Testis (tissue), 3 donors: Measurements from ENCODE around the gene GSTA4. TPM values are rescaled to one million over a fixed set of nuclear protein-coding genes. Genes with fewer than 3 reads are reported as not detected.

ENCODE experiments used
- DNase-seq: peaks from one replicate; pipeline ENCODE4 v3.0.0-alpha.2; 2019
- H3K27ac ChIP-seq, 2 donors: fragments of 200-600 bp; sonication (generic); one replicate each; pipeline ENCODE4 v1.5.1; 2019
- H3K27me3 ChIP-seq: fragments of 200-600 bp; sonication (generic); one replicate; pipeline ENCODE4 v1.5.1; 2019
- H3K36me3 ChIP-seq: fragments of 200-600 bp; sonication (generic); one replicate; pipeline ENCODE4 v1.5.1; 2017; ENCODE audit warnings: low read depth; ENCODE audit errors: missing control alignments
- H3K4me1 ChIP-seq: fragments of 200-600 bp; sonication (generic); one replicate; pipeline ENCODE4 v1.5.1; 2019
- H3K4me3 ChIP-seq, 2 donors: fragments of 200-600 bp; sonication (generic); one replicate each; pipeline ENCODE4 v1.5.1; 2017 to 2019
- H3K9me3 ChIP-seq: fragments of 200-600 bp; sonication (generic); one replicate; pipeline ENCODE4 v1.5.1; 2017
- POLR2A ChIP-seq: fragments of 450-650 bp; IDR thresholded peaks from one replicate; pipeline ENCODE4 v1.6.1; 2017; ENCODE audit warnings: antibody characterized with exemption, mild to moderate bottlenecking, moderate library complexity
- WGBS, 2 donors: methylation state at CpG; one replicate each; pipeline ENCODE4 v1.1.5; 2018; 5-methylcytosine and 5-hydroxymethylcytosine counted together
- intact Hi-C: fragments of 100-400 bp; cut with DNase I; formaldehyde crosslinking; loops from one replicate; pipeline ENCODE4 v1.15.1; 2023; ENCODE audit warnings: low total_unique reads
- polyA plus RNA-seq: library from polyadenylated mRNA; stranded (reverse); fragments of 350-450 nt; fragmentation: Illumina TruSeq; extraction: RNeasy Lipid Tissue Mini Kit (QIAGEN cat#74804); gene quantifications from one replicate; pipeline ENCODE4 v1.2.3, GENCODE V29; 2014; ENCODE audit warnings: low read depth, low replicate concordance; ENCODE audit not compliant: insufficient read depth
- total RNA-seq, 2 donors: library from RNA; depleted of rRNA; stranded (reverse); fragments of >200 nt; gene quantifications; one replicate each; pipeline ENCODE4 v1.2.3, GENCODE V29; 2016
- TF ChIP-seq, protein P1 (sequence below), 3 experiments: fragments of 450-650 bp in 2 of 3; fragments of 200-600 bp in 1 of 3; sonication (generic) in 1 of 3; IDR thresholded peaks; one replicate each; pipeline ENCODE4 v1.5.1; 2016 to 2019; ENCODE audit warnings: antibody characterized with exemption in 3 of 3, mild to moderate bottlenecking in 2 of 3, moderate library complexity in 1 of 3

GSTA4 gene
- total and polyA plus RNA-seq, 3 donors from 2014 or later: 63.1 to 91.5 (median 87.3) TPM

DNA sequence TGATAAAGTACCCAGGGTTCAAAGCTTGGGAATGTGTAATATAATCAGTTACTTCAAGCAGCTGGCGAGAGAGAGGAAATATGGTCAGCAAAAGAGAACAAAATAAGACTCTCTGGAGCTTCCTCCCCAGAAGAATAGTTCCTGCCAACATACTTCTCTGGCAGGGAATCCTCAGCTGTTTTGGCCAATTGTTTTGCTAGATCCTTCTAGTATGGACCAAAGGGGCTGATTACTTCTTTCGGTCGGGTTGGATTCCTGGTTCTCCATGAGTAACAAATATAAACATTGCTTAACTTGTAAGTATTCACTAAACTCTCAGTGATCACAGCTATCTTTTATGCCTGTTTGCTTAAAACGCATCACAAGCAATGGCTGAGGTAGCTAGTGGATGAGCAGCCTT lies 38.7 kb upstream of the GSTA4 start:
- Histone ChIP-seq H3K27me3 (no peaks in the 10 kb centered on the region), H3K4me1 (peaks cover 8% of the 10 kb centered on the region), H3K27ac (peak overlapping the region in 1 of 2 donors; percentile 38), H3K36me3 (peaks cover 4% of the 10 kb centered on the region), H3K4me3 (no peak overlapping the region), H3K9me3 (no peaks in the 10 kb centered on the region)
- TF ChIP-seq, protein P1, sequence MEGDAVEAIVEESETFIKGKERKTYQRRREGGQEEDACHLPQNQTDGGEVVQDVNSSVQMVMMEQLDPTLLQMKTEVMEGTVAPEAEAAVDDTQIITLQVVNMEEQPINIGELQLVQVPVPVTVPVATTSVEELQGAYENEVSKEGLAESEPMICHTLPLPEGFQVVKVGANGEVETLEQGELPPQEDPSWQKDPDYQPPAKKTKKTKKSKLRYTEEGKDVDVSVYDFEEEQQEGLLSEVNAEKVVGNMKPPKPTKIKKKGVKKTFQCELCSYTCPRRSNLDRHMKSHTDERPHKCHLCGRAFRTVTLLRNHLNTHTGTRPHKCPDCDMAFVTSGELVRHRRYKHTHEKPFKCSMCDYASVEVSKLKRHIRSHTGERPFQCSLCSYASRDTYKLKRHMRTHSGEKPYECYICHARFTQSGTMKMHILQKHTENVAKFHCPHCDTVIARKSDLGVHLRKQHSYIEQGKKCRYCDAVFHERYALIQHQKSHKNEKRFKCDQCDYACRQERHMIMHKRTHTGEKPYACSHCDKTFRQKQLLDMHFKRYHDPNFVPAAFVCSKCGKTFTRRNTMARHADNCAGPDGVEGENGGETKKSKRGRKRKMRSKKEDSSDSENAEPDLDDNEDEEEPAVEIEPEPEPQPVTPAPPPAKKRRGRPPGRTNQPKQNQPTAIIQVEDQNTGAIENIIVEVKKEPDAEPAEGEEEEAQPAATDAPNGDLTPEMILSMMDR (IDR thresholded peaks at IDR 0.05): no peak
- no peak for TF ChIP-seq POLR2A
- DNase-seq: no peak
- 50 to 59% methylated on average over 4 of the region's 4 CpGs for WGBS, 2 donors
- intact Hi-C loops: no loop called here

DNA sequence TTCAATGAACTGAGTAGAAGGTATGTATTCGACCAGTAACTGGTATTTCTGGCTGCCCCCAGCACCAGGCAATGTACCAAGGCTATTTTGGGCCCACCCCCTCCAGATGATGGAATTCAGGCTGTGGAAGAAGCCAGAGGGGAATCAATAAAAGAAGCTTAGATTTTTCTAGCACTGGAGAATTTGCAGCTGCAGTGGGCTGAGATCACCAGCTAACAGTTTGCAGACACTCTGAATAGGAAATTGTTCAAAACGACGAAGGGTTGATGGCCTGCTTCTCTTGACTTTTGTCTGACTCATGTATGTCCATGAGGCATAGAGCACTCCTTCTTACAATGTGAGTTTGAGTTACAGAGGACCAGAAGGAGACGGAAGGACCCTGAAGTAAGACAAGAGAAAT lies 37.8 kb upstream of the GSTA4 start:
- Histone ChIP-seq H3K9me3 (no peaks in the 10 kb centered on the region), H3K4me3 (no peak overlapping the region), H3K27me3 (no peaks in the 10 kb centered on the region), H3K4me1 (peaks cover 8% of the 10 kb centered on the region), H3K27ac (no peak overlapping the region), H3K36me3 (peaks cover 4% of the 10 kb centered on the region)
- 66 to 69% methylated on average over 4 of the region's 4 CpGs for WGBS, 2 donors
- TF ChIP-seq, protein P1 (IDR thresholded peaks at IDR 0.05): no peak
- TF ChIP-seq POLR2A: no peak
- intact Hi-C loops: no loop called here
- no peak for DNase-seq

DNA sequence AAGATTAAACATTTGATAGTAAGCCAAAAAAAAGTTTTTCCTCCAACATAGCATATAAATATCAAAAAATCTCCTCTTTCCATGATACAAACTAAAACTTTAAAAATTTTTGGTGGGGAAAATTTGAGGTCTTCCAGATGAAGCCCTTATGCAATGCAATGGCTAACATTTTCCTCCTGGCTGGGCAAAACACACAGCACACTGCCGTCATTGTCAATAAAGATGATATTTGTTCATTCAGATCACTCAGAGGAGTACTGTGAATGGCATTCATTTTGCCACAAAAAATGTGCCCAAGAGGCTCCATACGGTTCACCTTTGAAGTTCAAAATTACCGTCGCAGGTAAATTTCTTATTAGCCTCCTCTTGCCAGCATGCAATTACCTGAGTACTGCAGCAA lies 36.2 kb upstream of the GSTA4 start:
- Histone ChIP-seq H3K4me1 (peaks cover 8% of the 10 kb centered on the region), H3K9me3 (no peaks in the 10 kb centered on the region), H3K27me3 (no peaks in the 10 kb centered on the region), H3K27ac (no peak overlapping the region), H3K4me3 (no peak overlapping the region), H3K36me3 (peaks cover 4% of the 10 kb centered on the region)
- intact Hi-C loops: no loop called here
- DNase-seq: no peak
- TF ChIP-seq, protein P1 (IDR thresholded peaks at IDR 0.05): no peak
- no peak for TF ChIP-seq POLR2A
- 91 to 96% methylated on average over 4 of the region's 4 CpGs for WGBS, 2 donors

DNA sequence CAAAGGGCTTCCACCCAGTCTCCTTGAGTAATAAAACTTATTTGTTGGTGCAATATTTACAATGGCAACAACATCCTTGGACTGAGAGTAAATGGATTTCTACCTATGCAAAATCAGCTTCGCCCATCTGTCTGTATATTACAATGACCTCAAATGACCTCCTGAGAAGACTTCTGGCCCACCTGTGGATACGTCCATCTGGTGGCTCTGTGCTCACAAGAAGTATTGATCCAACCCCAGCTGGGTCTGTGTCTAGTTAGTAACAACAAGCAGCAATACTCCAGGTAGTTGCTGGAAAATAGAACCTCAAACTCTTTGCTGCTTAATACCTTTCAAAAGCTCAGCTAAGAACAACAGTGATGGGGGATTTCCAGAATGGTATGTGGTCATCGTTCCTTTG lies 34.7 kb upstream of the GSTA4 start:
- TF ChIP-seq POLR2A: no peak
- TF ChIP-seq, protein P1 (IDR thresholded peaks at IDR 0.05): no peak
- H3K4me1 ChIP-seq: no peaks in the 10 kb centered on the region
- H3K9me3 ChIP-seq: no peaks in the 10 kb centered on the region
- peaks cover 4% of the 10 kb centered on the region for H3K36me3 ChIP-seq
- 82 to 90% methylated on average over 3 of the region's 3 CpGs for WGBS, 2 donors
- H3K4me3 ChIP-seq: no peak overlapping the region
- intact Hi-C loops: no loop called here
- H3K27ac ChIP-seq: no peak overlapping the region
- H3K27me3 ChIP-seq: no peaks in the 10 kb centered on the region
- no peak for DNase-seq

DNA sequence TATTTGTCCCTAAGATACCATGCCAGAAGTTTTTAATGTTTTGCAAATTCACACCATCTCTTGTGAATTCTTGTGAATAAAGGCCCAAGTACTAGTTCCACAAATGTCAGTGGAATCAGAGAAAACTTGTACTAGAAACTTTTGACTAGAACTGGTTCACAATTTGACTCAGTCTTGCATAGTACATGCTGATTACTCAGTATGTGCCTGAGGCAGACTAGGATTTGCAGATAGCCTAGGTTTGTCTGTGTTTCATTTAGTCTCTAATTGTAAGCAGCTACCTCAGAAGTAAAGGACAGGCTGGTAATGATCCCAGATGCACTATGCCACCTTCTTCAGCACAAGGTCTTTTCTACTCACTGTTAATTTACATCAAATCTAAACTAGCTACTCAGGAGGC lies 34.2 kb upstream of the GSTA4 start:
- Histone ChIP-seq H3K36me3 (peaks cover 4% of the 10 kb centered on the region), H3K4me1 (no peaks in the 10 kb centered on the region), H3K27me3 (no peaks in the 10 kb centered on the region), H3K4me3 (no peak overlapping the region), H3K27ac (no peak overlapping the region), H3K9me3 (no peaks in the 10 kb centered on the region)
- intact Hi-C loops: no loop called here
- no peak for DNase-seq
- TF ChIP-seq POLR2A: no peak
- TF ChIP-seq, protein P1 (IDR thresholded peaks at IDR 0.05): no peak
